ENCODE results near the gene KCNG2. TPM values are rescaled to one million over a fixed set of nuclear protein-coding genes. Genes with fewer than 3 reads are reported as not detected.

Gene KCNG2
- total RNA-seq, 1 experiment from 2014 or later, result not detected

- no peak for ATAC-seq
Measured at GRCh38 chr18:79787865-79788733, 9.6 kb upstream of the KCNG2 start.

More at GRCh38 chr18:79787865-79788733, 9.6 kb upstream of the KCNG2 start:
- TF ChIP-seq SP1 (IDR thresholded peaks at IDR 0.05; ENCODE audit: low read depth), result no peak
- TF ChIP-seq RAD21 (IDR thresholded peaks at IDR 0.05; ENCODE audit: low read depth), result no peak
- TF ChIP-seq CTCF (IDR thresholded peaks at IDR 0.05 in 2 of 3, conservative IDR thresholded peaks at IDR 0.05 in 1 of 3; ENCODE audit: borderline replicate concordance in 1 of 3, insufficient read depth in 1 of 3, low read depth in 2 of 3, low read length in 2 of 3), result no peak
- TF ChIP-seq EZH2 (IDR thresholded peaks at IDR 0.05), result no peak
- no peak for TF ChIP-seq CEBPB (IDR thresholded peaks at IDR 0.05; ENCODE audit: low read depth)
- TF ChIP-seq EZH2phosphoT487 (IDR thresholded peaks at IDR 0.05; ENCODE audit: borderline replicate concordance), result no peak
- TF ChIP-seq ZFX (IDR thresholded peaks at IDR 0.05), result no peak
- TF ChIP-seq REST (IDR thresholded peaks at IDR 0.05; ENCODE audit: low read depth), result no peak
- TF ChIP-seq ATF3 (IDR thresholded peaks at IDR 0.05), result no peak
- no peak for TF ChIP-seq POLR2A (IDR thresholded peaks at IDR 0.05; ENCODE audit: borderline replicate concordance, extremely low read depth, insufficient read depth, insufficient read length)
- ChIA-PET CTCF (no interaction called here), POLR2A (no interaction called here), RAD21 (ENCODE audit: low non-redundant PET in 1 of 2, low total read pairs in 2 of 2, uncharacterized antibody in 2 of 2, unreplicated experiment in 2 of 2) (no interaction called here)
- no peaks in the 10 kb centered on the region for H3K9me2 ChIP-seq (ENCODE audit: insufficient read depth)
- DNase-seq (ENCODE audit: low read depth, low spot score), result no peak
- H3K27ac ChIP-seq (ENCODE audit: low read depth, low read length), result no peak overlapping the region
- H3K27me3 ChIP-seq (ENCODE audit: insufficient read depth, low read length), result no peaks in the 10 kb centered on the region
- H3K9ac ChIP-seq (ENCODE audit: low read length), result no peak overlapping the region
- intact Hi-C loops (cut with micrococcal nuclease), result no loop called here
- H3K36me3 ChIP-seq (ENCODE audit: control insufficient read depth in 1 of 2, insufficient read depth in 2 of 2, low read length in 2 of 2), result no peaks in the 10 kb centered on the region
- no peak overlapping the region for H2AFZ ChIP-seq (ENCODE audit: low read depth, low read length, poor library complexity, severe bottlenecking)
- H3K4me1 ChIP-seq (ENCODE audit: control insufficient read depth in 1 of 2, insufficient read depth in 2 of 2, low read length in 2 of 2), result no peaks in the 10 kb centered on the region
- BruUV-seq (replicated peaks), result no TSS peak
- H4K20me1 ChIP-seq (ENCODE audit: insufficient read depth), result no peaks in the 10 kb centered on the region
- no peak overlapping the region for H3K4me3 ChIP-seq (replicated peaks in 1 of 2; ENCODE audit: low read depth in 1 of 2, low read length in 2 of 2)
- H3K79me2 ChIP-seq (ENCODE audit: insufficient read depth, low read length), result no peaks in the 10 kb centered on the region
- H3K9me3 ChIP-seq (ENCODE audit: control insufficient read depth in 1 of 2, insufficient read depth in 1 of 2, low read depth in 1 of 2, low read length in 2 of 2), result no peaks in the 10 kb centered on the region
- H3K4me2 ChIP-seq (ENCODE audit: low read length), result no peak overlapping the region

Data from HCT116 (cell line).